Tibial artery (tissue), 4 donors: ENCODE measurements around the gene LRRC8E.
A peak's percentile ranks its signal among the peaks of the same experiment; 100 is the strongest.

Source experiments
- DNase-seq, 2 donors: peaks; one replicate each; pipeline ENCODE4 v3.0.0-alpha.2; 2019
- H3K27ac ChIP-seq, 2 donors: fragments of 200-600 bp; sonication (generic) in 1 of 2; 1 replicate in 1 of 2; 2 replicates in 1 of 2; pipeline ENCODE4 v1.5.1; 2018 to 2019; ENCODE audit warnings: mild to moderate bottlenecking in 1 of 2
- H3K27me3 ChIP-seq, 2 donors: fragments of 200-600 bp; sonication (generic) in 1 of 2; one replicate each; pipeline versions ENCODE4 v1.5.1 to v1.6.0; 2016 to 2019
- H3K36me3 ChIP-seq, 3 donors: fragments of 200-600 bp; sonication (generic) in 2 of 3; one replicate each; pipeline ENCODE4 v1.5.1; 2016 to 2019; ENCODE audit warnings: mild to moderate bottlenecking in 2 of 3
- H3K4me1 ChIP-seq, 4 donors: fragments of 200-600 bp; sonication (generic) in 2 of 4; 1 replicate in 3 of 4; 2 replicates in 1 of 4; pipeline ENCODE4 v1.5.1; 2016 to 2019
- H3K4me3 ChIP-seq, 2 donors: fragments of 200-600 bp; sonication (generic) in 1 of 2; 1 replicate in 1 of 2; 2 replicates in 1 of 2; pipeline ENCODE4 v1.5.1; 2018 to 2019; ENCODE audit warnings: mild to moderate bottlenecking in 2 of 2
- H3K9me3 ChIP-seq, 3 donors: fragments of 200-600 bp; sonication (generic) in 1 of 3; one replicate each; pipeline ENCODE4 v1.5.1; 2016 to 2019
- CTCF ChIP-seq, 2 experiments: fragments of 200-600 bp in 1 of 2; fragments of 450-650 bp in 1 of 2; IDR thresholded peaks; one replicate each; pipeline ENCODE4 v1.5.1; 2017 to 2019; ENCODE audit warnings: antibody characterized with exemption in 2 of 2, mild to moderate bottlenecking in 1 of 2, moderate library complexity in 1 of 2
- intact Hi-C: fragments of 100-400 bp; cut with DNase I; formaldehyde crosslinking; loops from one replicate; pipeline ENCODE4 v1.15.0; 2023; ENCODE audit warnings: low total_unique reads

Gene LRRC8E

GRCh38 chr19:7944177-7944761, 56.0 kb downstream of the LRRC8E start:
- intact Hi-C loops, result loop anchor here (10.0 kb wide), 1 partner anchor 61 kb away; the partner anchor contains the start of gene ELAVL1
- Histone ChIP-seq H3K36me3 (peaks cover 17 to 21% (median 17%) of the 10 kb centered on the region in 3 donors), H3K4me1 (peaks cover 0 to 29% (median 17%) of the 10 kb centered on the region in 4 donors), H3K9me3 (no peaks in the 10 kb centered on the region), H3K27ac (peak overlapping the region; percentile 99 to 100), H3K4me3 (peak overlapping the region; percentile 82 to 93), H3K27me3 (no peaks in the 10 kb centered on the region)
- peak; percentile 73 to 84 for TF ChIP-seq CTCF (IDR thresholded peaks at IDR 0.05)
- DNase-seq, result peak; percentile 89 to 93

GRCh38 chr19:7947939-7948338, 59.6 kb downstream of the LRRC8E start:
- intact Hi-C loops, result loop anchor here (5.0 to 10.0 kb wide), 2 partner anchors 57 to 304 kb away; partner anchors contain the start of gene ELAVL1
- no peaks in the 10 kb centered on the region for H3K27me3 ChIP-seq

More at GRCh38 chr19:7947939-7948338, 59.6 kb downstream of the LRRC8E start:
- H3K4me3 ChIP-seq, result no peak overlapping the region
- no peaks in the 10 kb centered on the region for H3K9me3 ChIP-seq
- no peak for DNase-seq
- H3K36me3 ChIP-seq, result no peaks in the 10 kb centered on the region
- TF ChIP-seq CTCF (IDR thresholded peaks at IDR 0.05), result no peak
- no peak overlapping the region for H3K27ac ChIP-seq
- H3K4me1 ChIP-seq, result peaks cover 0 to 1% (median under 1%) of the 10 kb centered on the region in 4 donors
